ENCODE results near the gene TCF12.

TCF12 gene

GRCh38 chr15:57305009-57305408, 386.6 kb downstream of the TCF12 start:
- Histone ChIP-seq H3K9me3 (no peaks in the 10 kb centered on the region), H3K27me3 (no peaks in the 10 kb centered on the region), H3K27ac (no peak overlapping the region), H3K4me3 (no peak overlapping the region), H3K36me3 (no peaks in the 10 kb centered on the region), H3K4me1 (peaks cover 0 to 16% (median 12%) of the 10 kb centered on the region in 4 donors)
- DNase-seq: no peak
- intact Hi-C loops (cut with DNase I; ENCODE audit: low total_unique reads): loop anchor here (5.0 kb wide), 3 partner anchors 158 to 808 kb away; no protein-coding TSS in a partner anchor
- TF ChIP-seq CTCF (IDR thresholded peaks at IDR 0.05): no peak

- H3K9me3 ChIP-seq: no peaks in the 10 kb centered on the region
- peaks cover 0 to 16% (median 12%) of the 10 kb centered on the region in 4 donors for H3K4me1 ChIP-seq
- peak overlapping the region; percentile 42 to 53 for H3K4me3 ChIP-seq
- DNase-seq: peak; percentile 89 to 93
- no peaks in the 10 kb centered on the region for H3K27me3 ChIP-seq
- no peaks in the 10 kb centered on the region for H3K36me3 ChIP-seq
- intact Hi-C loops (cut with DNase I; ENCODE audit: low total_unique reads): loop anchor here (5.0 kb wide), 3 partner anchors 159 to 809 kb away; no protein-coding TSS in a partner anchor
- peak; percentile 81 to 87 for TF ChIP-seq CTCF (IDR thresholded peaks at IDR 0.05)
- peak overlapping the region in 1 of 2 donors; percentile 1 for H3K27ac ChIP-seq
These were observed 387.9 kb downstream of the TCF12 start for GRCh38 chr15:57306161-57306943.

- no peaks in the 10 kb centered on the region for H3K27me3 ChIP-seq
- peak overlapping the region; percentile 42 to 53 for H3K4me3 ChIP-seq
- H3K27ac ChIP-seq: peak overlapping the region in 1 of 2 donors; percentile 1
- TF ChIP-seq CTCF (IDR thresholded peaks at IDR 0.05): no peak
- H3K4me1 ChIP-seq: peaks cover 0 to 16% (median 12%) of the 10 kb centered on the region in 4 donors
- H3K9me3 ChIP-seq: no peaks in the 10 kb centered on the region
- no peak for DNase-seq
- intact Hi-C loops (cut with DNase I; ENCODE audit: low total_unique reads): loop anchor here (5.0 kb wide), 3 partner anchors 160 to 810 kb away; no protein-coding TSS in a partner anchor
- no peaks in the 10 kb centered on the region for H3K36me3 ChIP-seq
These were observed 388.5 kb downstream of the TCF12 start for GRCh38 chr15:57306944-57307411.

- no peaks in the 10 kb centered on the region for H3K36me3 ChIP-seq
These were observed 389.2 kb downstream of the TCF12 start for GRCh38 chr15:57307527-57308169.

More at GRCh38 chr15:57307527-57308169, 389.2 kb downstream of the TCF12 start:
- no peak for TF ChIP-seq CTCF (IDR thresholded peaks at IDR 0.05)
- Histone ChIP-seq H3K4me3 (no peak overlapping the region), H3K27ac (no peak overlapping the region), H3K27me3 (no peaks in the 10 kb centered on the region), H3K9me3 (no peaks in the 10 kb centered on the region), H3K4me1 (peaks cover 0 to 16% (median 12%) of the 10 kb centered on the region in 4 donors)
- no peak for DNase-seq
- intact Hi-C loops (cut with DNase I; ENCODE audit: low total_unique reads): loop anchor here (5.0 kb wide), 3 partner anchors 160 to 810 kb away; no protein-coding TSS in a partner anchor
